DND-41 (cell line): ENCODE data around the gene FBXW2.

Source experiments
- EZH2 ChIP-seq: IDR thresholded peaks from 3 replicates; pipeline ENCODE4 v1.6.1; 2012; ENCODE audit warnings: borderline replicate concordance, low read depth, mild to moderate bottlenecking, moderate library complexity, low read length, inconsistent platforms; ENCODE audit not compliant: severe bottlenecking
- TF ChIP-seq, protein P1 (sequence below): IDR thresholded peaks from 2 replicates; pipeline ENCODE4 v1.5.1; 2012; ENCODE audit warnings: borderline replicate concordance, low read length, moderate library complexity, mild to moderate bottlenecking; ENCODE audit not compliant: poor library complexity, severe bottlenecking; ENCODE audit errors: extremely low read depth

DNA sequence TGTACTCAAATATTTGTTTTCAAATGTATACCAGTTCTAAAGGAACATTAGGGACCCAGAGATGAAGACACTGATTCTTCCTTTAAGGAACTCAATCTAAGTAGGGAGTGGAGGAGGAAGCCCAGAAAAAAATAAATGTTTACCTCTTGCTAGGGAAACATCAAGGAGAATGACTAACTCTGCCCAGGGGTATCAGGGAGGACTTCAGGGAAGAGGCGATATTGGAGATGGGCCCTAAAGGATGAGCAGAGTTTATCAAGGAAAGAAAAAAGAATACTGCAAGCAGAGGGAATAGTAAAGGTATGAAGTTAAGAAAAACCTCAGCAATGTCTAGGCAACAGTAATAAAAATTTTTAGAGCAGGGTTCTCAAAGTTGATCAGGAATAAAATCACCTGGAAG lies 16.4 kb downstream of the FBXW2 start:
- TF ChIP-seq, protein P1, sequence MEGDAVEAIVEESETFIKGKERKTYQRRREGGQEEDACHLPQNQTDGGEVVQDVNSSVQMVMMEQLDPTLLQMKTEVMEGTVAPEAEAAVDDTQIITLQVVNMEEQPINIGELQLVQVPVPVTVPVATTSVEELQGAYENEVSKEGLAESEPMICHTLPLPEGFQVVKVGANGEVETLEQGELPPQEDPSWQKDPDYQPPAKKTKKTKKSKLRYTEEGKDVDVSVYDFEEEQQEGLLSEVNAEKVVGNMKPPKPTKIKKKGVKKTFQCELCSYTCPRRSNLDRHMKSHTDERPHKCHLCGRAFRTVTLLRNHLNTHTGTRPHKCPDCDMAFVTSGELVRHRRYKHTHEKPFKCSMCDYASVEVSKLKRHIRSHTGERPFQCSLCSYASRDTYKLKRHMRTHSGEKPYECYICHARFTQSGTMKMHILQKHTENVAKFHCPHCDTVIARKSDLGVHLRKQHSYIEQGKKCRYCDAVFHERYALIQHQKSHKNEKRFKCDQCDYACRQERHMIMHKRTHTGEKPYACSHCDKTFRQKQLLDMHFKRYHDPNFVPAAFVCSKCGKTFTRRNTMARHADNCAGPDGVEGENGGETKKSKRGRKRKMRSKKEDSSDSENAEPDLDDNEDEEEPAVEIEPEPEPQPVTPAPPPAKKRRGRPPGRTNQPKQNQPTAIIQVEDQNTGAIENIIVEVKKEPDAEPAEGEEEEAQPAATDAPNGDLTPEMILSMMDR: no peak
- no peak for TF ChIP-seq EZH2
